ENCODE measurements around the gene SLC15A5. TPM values are rescaled to one million over a fixed set of nuclear protein-coding genes. Genes with fewer than 3 reads are reported as not detected.

SLC15A5 gene
- total RNA-seq, 2 donors from 2014 or later, result not detected

- no peaks in the 10 kb centered on the region for H3K36me3 ChIP-seq
- no peak overlapping the region for H3K27ac ChIP-seq
- no peaks in the 10 kb centered on the region for H3K9me3 ChIP-seq
- no peak for DNase-seq (ENCODE audit: low spot score)
- intact Hi-C loops (cut with DNase I), result no loop called here
- H3K4me1 ChIP-seq (replicated peaks), result no peaks in the 10 kb centered on the region
- TF ChIP-seq CTCF (IDR thresholded peaks at IDR 0.05) (no peak), POLR2A (IDR thresholded peaks at IDR 0.05) (no peak), POLR2AphosphoS5 (IDR thresholded peaks at IDR 0.05) (no peak)
- 87% methylated on average over 7 of the region's 7 CpGs for WGBS
- no peak overlapping the region for H3K4me3 ChIP-seq
- no peaks in the 10 kb centered on the region for H3K27me3 ChIP-seq (replicated peaks; ENCODE audit: insufficient read depth)
Measured at GRCh38 chr12:16300736-16301135, 23.3 kb upstream of the SLC15A5 start.

GRCh38 chr12:16300122-16300521 lies 22.6 kb upstream of the SLC15A5 start:
- no peak overlapping the region for H3K27ac ChIP-seq
- intact Hi-C loops (cut with DNase I), result no loop called here
- no peak overlapping the region for H3K4me3 ChIP-seq
- H3K36me3 ChIP-seq, result no peaks in the 10 kb centered on the region
- H3K27me3 ChIP-seq (replicated peaks; ENCODE audit: insufficient read depth), result no peaks in the 10 kb centered on the region
- no peaks in the 10 kb centered on the region for H3K9me3 ChIP-seq
- TF ChIP-seq POLR2AphosphoS5 (IDR thresholded peaks at IDR 0.05), result no peak
- TF ChIP-seq POLR2A (IDR thresholded peaks at IDR 0.05), result no peak
- TF ChIP-seq CTCF (IDR thresholded peaks at IDR 0.05), result no peak
- DNase-seq (ENCODE audit: low spot score), result no peak
- H3K4me1 ChIP-seq (replicated peaks), result no peaks in the 10 kb centered on the region
- 67% methylated on average over 1 of the region's 1 CpG for WGBS

GRCh38 chr12:16299403-16299802 lies 21.9 kb upstream of the SLC15A5 start:
- TF ChIP-seq CTCF (IDR thresholded peaks at IDR 0.05), result no peak
- TF ChIP-seq POLR2A (IDR thresholded peaks at IDR 0.05), result no peak
- TF ChIP-seq POLR2AphosphoS5 (IDR thresholded peaks at IDR 0.05), result no peak
- Histone ChIP-seq H3K27ac (no peak overlapping the region), H3K4me1 (replicated peaks) (no peaks in the 10 kb centered on the region), H3K27me3 (replicated peaks; ENCODE audit: insufficient read depth) (no peaks in the 10 kb centered on the region), H3K36me3 (no peaks in the 10 kb centered on the region), H3K9me3 (no peaks in the 10 kb centered on the region), H3K4me3 (no peak overlapping the region)
- intact Hi-C loops (cut with DNase I), result no loop called here
- no peak for DNase-seq (ENCODE audit: low spot score)
- 38% methylated on average over 2 of the region's 2 CpGs for WGBS

- Histone ChIP-seq H3K9me3 (no peaks in the 10 kb centered on the region), H3K4me1 (replicated peaks) (no peaks in the 10 kb centered on the region), H3K27ac (no peak overlapping the region), H3K27me3 (replicated peaks; ENCODE audit: insufficient read depth) (no peaks in the 10 kb centered on the region), H3K36me3 (no peaks in the 10 kb centered on the region), H3K4me3 (no peak overlapping the region)
- TF ChIP-seq POLR2AphosphoS5 (IDR thresholded peaks at IDR 0.05) (no peak), POLR2A (IDR thresholded peaks at IDR 0.05) (no peak), CTCF (IDR thresholded peaks at IDR 0.05) (no peak)
- intact Hi-C loops (cut with DNase I), result no loop called here
- WGBS, result 38% methylated on average over 1 of the region's 1 CpG
- DNase-seq (ENCODE audit: low spot score), result no peak
Measured at GRCh38 chr12:16297521-16297920, 20.0 kb upstream of the SLC15A5 start.

GRCh38 chr12:16294376-16294956 lies 17.0 kb upstream of the SLC15A5 start:
- intact Hi-C loops (cut with DNase I), result no loop called here
- no peaks in the 10 kb centered on the region for H3K4me1 ChIP-seq (replicated peaks)
- no peak for DNase-seq (ENCODE audit: low spot score)
- no peaks in the 10 kb centered on the region for H3K36me3 ChIP-seq
- TF ChIP-seq POLR2AphosphoS5 (IDR thresholded peaks at IDR 0.05) (no peak), POLR2A (IDR thresholded peaks at IDR 0.05) (no peak), CTCF (IDR thresholded peaks at IDR 0.05) (no peak)
- no peak overlapping the region for H3K4me3 ChIP-seq
- no peaks in the 10 kb centered on the region for H3K27me3 ChIP-seq (replicated peaks; ENCODE audit: insufficient read depth)
- H3K9me3 ChIP-seq, result no peaks in the 10 kb centered on the region
- 5% methylated on average over 1 of the region's 1 CpG for WGBS
- no peak overlapping the region for H3K27ac ChIP-seq
